GM19438 (cell line): ENCODE data around the gene MAP1B.

Source experiments
- ATAC-seq: cut with Tn5 transposase; IDR thresholded peaks from one replicate; pipeline ENCODE4 v1.9.1; 2021; ENCODE audit warnings: low read depth; ENCODE audit not compliant: unreplicated experiment

MAP1B gene

DNA sequence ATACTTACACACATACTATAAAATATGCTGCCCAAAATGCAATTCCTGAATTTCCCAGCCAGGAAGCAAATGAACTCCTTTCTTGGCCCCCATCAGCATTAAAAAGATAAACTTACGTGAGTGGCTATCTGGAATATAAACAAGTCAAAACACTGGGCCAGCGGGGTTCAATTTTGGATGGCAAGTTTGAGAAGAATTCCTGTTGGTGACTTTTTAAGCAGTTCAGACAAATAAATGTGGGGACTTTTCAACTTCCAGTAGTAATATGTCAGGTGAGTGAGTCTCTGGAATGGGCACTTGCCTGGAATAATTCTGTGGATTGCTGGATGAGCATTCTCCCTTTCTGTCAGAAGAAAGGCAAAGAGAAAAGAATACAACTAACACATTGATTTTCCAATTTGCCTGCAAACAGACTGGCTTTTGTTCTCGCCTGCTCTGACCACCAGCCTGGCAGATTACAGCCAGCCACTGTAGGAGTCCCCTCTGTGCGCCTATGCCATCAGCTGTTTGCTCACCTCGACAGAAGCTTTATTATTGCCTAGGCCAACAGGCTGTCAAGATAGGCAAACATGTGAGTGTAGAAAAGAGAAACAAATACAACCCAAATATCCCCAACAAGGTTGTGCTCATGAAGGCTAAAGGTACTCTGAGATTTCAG, 134.2 kb downstream of the MAP1B start:
- no peak for ATAC-seq

- no peak for ATAC-seq
These were observed 135.7 kb downstream of the MAP1B start for GRCh38 chr5:72242796-72243475.

DNA sequence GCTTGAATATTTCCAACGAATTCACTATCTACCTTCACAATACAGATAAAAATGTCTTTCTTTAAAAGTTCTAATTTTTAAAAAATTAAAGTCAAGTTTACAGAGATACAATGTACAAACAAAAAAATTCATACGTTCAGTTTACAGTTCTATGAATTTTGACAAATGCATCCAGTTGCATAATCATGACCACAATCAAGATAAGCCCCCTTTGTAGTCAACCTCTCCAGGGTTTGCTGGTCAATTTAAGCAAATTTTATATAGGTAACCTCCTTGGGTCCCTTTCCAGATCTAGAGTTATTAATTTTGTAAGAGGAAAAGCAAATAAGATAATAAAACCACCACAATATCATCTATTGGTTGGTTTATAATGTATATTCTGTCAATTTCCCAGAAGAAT, 136.4 kb downstream of the MAP1B start:
- no peak for ATAC-seq

GRCh38 chr5:72244862-72245371, 137.6 kb downstream of the MAP1B start:
- ATAC-seq = peak; percentile 92

DNA sequence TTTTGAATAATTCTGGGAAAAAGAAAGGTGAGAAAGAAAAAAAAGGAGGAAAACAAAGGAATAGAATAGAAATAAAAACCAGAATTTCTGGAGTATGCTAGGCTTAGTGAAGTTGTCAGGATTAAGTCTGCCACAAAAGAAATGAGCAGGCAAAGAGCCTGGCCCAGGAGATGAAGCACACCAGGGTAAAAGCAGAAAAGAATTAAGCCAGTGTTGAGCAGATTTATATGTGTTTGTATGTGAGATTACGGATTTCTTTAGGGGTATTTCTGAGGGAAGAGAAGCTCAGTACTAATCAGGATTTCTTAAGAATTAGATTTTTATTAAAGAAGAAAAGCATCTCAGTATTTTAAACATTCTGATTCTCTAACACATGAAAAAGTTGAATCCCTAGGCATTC, 138.3 kb downstream of the MAP1B start:
- ATAC-seq = no peak

- no peak for ATAC-seq
These were observed 138.8 kb downstream of the MAP1B start for GRCh38 chr5:72245951-72246532.

- no peak for ATAC-seq
These were observed 139.7 kb downstream of the MAP1B start for GRCh38 chr5:72246954-72247442.

DNA sequence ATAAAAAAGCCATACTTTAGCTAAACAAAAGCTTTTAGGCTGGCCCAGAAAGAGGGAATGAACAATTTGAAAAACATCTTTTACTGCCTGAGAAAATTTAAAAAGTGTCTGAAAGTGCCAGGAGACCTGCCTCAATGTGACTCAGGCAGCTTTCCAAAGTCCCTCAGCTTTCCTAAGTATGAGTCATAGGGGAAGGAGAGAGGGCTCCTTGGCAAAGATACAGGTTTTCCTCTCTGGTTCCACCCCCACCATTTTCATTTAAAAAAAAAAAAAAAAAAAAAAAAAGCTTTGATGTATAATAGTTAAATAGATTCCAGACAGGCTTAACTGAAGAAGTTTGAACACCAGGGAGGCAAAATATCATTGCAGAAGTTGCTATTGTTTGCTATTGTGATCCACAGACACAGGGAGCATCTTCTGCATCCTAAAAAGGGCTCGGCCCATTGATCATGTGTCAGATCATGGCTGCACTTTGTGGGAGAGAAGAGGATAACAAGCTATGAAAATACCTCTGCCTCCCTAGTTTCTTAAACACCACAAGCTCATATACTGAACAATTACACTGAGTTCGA, 141.2 kb downstream of the MAP1B start:
- no peak for ATAC-seq

- ATAC-seq = no peak
These were observed 144.1 kb downstream of the MAP1B start for GRCh38 chr5:72251386-72251785.

DNA sequence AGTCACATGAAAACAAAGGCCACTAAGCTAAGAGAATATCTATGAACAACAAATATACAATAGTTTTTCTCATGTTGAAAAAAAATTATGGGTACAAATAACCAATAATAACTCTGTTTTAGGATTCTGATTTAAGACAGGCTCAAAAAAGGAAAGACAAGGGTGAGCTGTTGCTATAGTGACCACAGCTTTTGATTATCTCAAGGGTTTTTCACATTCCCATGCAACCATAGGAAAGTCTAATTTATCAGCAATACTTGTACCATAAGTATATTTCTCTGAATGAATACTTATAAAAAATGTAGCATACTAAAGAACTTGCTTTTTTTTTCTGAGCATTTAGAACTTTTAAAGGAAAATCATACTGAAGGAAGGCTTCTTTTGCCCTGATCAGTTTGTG, 144.7 kb downstream of the MAP1B start:
- no peak for ATAC-seq

DNA sequence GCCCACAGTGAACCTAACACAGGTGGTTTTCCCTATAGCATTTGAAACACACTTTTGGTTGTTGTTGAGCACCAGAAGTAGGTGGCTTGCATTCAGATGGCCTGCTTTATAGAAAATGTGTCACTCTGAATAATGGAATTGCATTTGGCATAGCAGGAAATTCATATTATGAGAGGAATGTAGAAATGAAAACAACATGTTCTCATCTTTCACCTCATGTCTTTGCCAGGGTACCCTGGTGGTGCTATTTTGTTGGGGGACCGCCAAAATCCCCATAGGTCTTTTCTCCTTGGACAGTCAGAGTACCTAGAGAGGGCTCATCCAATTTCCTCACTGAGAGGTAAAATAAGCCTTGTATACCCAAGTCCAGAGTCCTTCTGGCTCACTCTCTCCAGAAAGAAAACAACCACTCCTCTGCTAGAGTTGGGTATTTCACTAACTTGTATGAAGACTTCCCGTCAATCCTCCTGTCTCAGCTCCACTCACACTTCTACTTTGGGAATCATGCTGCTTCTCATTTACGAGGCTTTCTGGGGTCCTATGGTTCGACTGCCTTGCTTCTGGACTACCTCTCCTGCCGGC, 145.4 kb downstream of the MAP1B start:
- ATAC-seq = no peak

DNA sequence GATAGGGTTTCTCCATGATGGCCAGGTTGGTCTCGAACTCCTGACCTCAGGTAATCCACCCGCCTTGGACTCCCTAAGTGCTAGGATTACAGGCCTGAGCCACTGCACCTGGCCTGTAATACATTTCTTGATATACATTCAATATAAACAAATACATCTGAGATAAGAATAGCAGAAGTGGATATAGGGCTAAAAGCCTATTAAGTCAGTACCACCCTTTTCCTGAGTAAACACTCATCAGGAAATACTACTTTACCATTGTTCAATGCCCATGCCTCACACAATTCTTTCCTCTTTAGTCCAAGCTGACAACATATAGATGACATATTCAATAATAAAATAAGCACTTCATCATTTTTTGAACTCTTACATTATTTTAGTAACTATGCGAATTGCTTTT, 148.0 kb downstream of the MAP1B start:
- ATAC-seq = no peak

DNA sequence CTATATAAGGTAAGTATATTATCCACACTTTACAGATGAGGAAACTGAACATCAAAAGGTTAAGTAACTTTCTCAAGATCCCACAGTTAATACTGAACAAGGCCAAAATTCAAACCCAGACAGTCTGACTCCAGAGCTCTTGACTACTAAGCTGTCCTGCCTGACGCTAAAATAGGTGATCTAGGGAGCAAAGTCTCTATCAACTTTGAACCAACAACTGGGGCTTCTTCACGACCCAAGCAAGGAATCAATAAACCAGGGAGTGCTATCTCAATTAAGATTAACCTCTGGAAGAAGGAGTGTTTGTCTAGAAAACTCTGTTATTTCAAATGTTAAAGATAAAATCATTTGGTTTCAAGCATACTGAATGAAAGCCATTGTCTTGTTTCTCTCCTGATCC, 148.4 kb downstream of the MAP1B start:
- ATAC-seq = no peak

GRCh38 chr5:72256536-72256935, 149.3 kb downstream of the MAP1B start:
- ATAC-seq = no peak
